ENCODE measurements around the gene FRMD5.
A peak's percentile ranks its signal among the peaks of the same experiment; 100 is the strongest.

Gene FRMD5

GRCh38 chr15:43923553-43923952 is 271.5 kb downstream of the FRMD5 start:
- no peak for DNase-seq (ENCODE audit: low read depth)

GRCh38 chr15:43922021-43922420 is 273.1 kb downstream of the FRMD5 start:
- DNase-seq (ENCODE audit: low read depth), result no peak

- DNase-seq (ENCODE audit: low read depth), result no peak
Observed at GRCh38 chr15:43920815-43921214, 274.3 kb downstream of the FRMD5 start.

- DNase-seq (ENCODE audit: low read depth), result no peak
Observed at GRCh38 chr15:43920254-43920600, 274.8 kb downstream of the FRMD5 start.

GRCh38 chr15:43919540-43920253 is 275.4 kb downstream of the FRMD5 start:
- no peak for DNase-seq (ENCODE audit: low read depth)

- no peak for DNase-seq (ENCODE audit: low read depth)
Observed at GRCh38 chr15:43918717-43919116, 276.4 kb downstream of the FRMD5 start.

GRCh38 chr15:43916326-43916660 is 278.8 kb downstream of the FRMD5 start:
- DNase-seq (ENCODE audit: low read depth), result no peak

GRCh38 chr15:43915631-43916325 is 279.3 kb downstream of the FRMD5 start:
- no peak for DNase-seq (ENCODE audit: low read depth)

- DNase-seq (ENCODE audit: low read depth), result no peak
Observed at GRCh38 chr15:43913941-43914340, 281.1 kb downstream of the FRMD5 start.

GRCh38 chr15:43913026-43913780 is 281.9 kb downstream of the FRMD5 start:
- DNase-seq (ENCODE audit: low read depth), result peak; percentile 93

GRCh38 chr15:43912208-43912607 is 282.9 kb downstream of the FRMD5 start:
- DNase-seq (ENCODE audit: low read depth), result no peak

- peak; percentile 98 for DNase-seq (ENCODE audit: low read depth)
Observed at GRCh38 chr15:43911235-43911781, 283.8 kb downstream of the FRMD5 start.

GRCh38 chr15:43908516-43909050 is 286.5 kb downstream of the FRMD5 start:
- no peak for DNase-seq (ENCODE audit: low read depth)

GRCh38 chr15:43905755-43906154 is 289.3 kb downstream of the FRMD5 start:
- DNase-seq (ENCODE audit: low read depth), result no peak

- no peak for DNase-seq (ENCODE audit: low read depth)
Observed at GRCh38 chr15:43903864-43904290, 291.2 kb downstream of the FRMD5 start.

GRCh38 chr15:43901495-43901894 is 293.6 kb downstream of the FRMD5 start:
- no peak for DNase-seq (ENCODE audit: low read depth)

GRCh38 chr15:43900996-43901395 is 294.1 kb downstream of the FRMD5 start:
- no peak for DNase-seq (ENCODE audit: low read depth)

- no peak for DNase-seq (ENCODE audit: low read depth)
Observed at GRCh38 chr15:43899928-43900327, 295.1 kb downstream of the FRMD5 start.

GRCh38 chr15:43898891-43899290 is 296.2 kb downstream of the FRMD5 start:
- no peak for DNase-seq (ENCODE audit: low read depth)

GRCh38 chr15:43896543-43896942 is 298.5 kb downstream of the FRMD5 start:
- DNase-seq (ENCODE audit: low read depth), result no peak

- DNase-seq (ENCODE audit: low read depth), result no peak
Observed at GRCh38 chr15:43895586-43895985, 299.5 kb downstream of the FRMD5 start.

- DNase-seq (ENCODE audit: low read depth), result no peak
Observed at GRCh38 chr15:43893956-43894355, 301.1 kb downstream of the FRMD5 start.

- no peak for DNase-seq (ENCODE audit: low read depth)
Observed at GRCh38 chr15:43889042-43889441, 306.0 kb downstream of the FRMD5 start.
